NCI-H1105 (cell line): ENCODE results near the gene EPC2.
"Not testable (repeated sequence)": the region's sequence is repeated elsewhere in the genome, so short reads cannot be mapped to it uniquely, and the experiment has no call there.

Experiments
- DNase-seq: peaks from one replicate; lab custom pipeline; 2025; lab: John Stamatoyannopoulos, UW

The EPC2 gene

GRCh38 chr2:148674063-148675020 lies 29.8 kb downstream of the EPC2 start:
- DNase-seq, result peak; percentile 16

GRCh38 chr2:148675708-148676107 lies 31.2 kb downstream of the EPC2 start:
- no peak for DNase-seq

- DNase-seq, result not testable (repeated sequence)
Measured at GRCh38 chr2:148678302-148679179, 34.0 kb downstream of the EPC2 start.

GRCh38 chr2:148680462-148680861 lies 35.9 kb downstream of the EPC2 start:
- DNase-seq, result no peak

GRCh38 chr2:148681443-148681842 lies 36.9 kb downstream of the EPC2 start:
- DNase-seq, result no peak

GRCh38 chr2:148681862-148682261 lies 37.3 kb downstream of the EPC2 start:
- DNase-seq, result not testable (repeated sequence)

GRCh38 chr2:148684507-148684906 lies 40.0 kb downstream of the EPC2 start:
- DNase-seq, result no peak

- DNase-seq, result no peak
Measured at GRCh38 chr2:148687543-148687942, 43.0 kb downstream of the EPC2 start.

- DNase-seq, result not testable (repeated sequence)
Measured at GRCh38 chr2:148688011-148688410, 43.5 kb downstream of the EPC2 start.

GRCh38 chr2:148696985-148697384 lies 52.4 kb downstream of the EPC2 start:
- DNase-seq, result no peak

- DNase-seq, result no peak
Measured at GRCh38 chr2:148699830-148700229, 55.3 kb downstream of the EPC2 start.

- no peak for DNase-seq
Measured at GRCh38 chr2:148701039-148701438, 56.5 kb downstream of the EPC2 start.

- no peak for DNase-seq
Measured at GRCh38 chr2:148701877-148702276, 57.3 kb downstream of the EPC2 start.

GRCh38 chr2:148702475-148702874 lies 57.9 kb downstream of the EPC2 start:
- no peak for DNase-seq

- DNase-seq, result no peak
Measured at GRCh38 chr2:148704247-148704646, 59.7 kb downstream of the EPC2 start.

- DNase-seq, result no peak
Measured at GRCh38 chr2:148716378-148716920, 71.9 kb downstream of the EPC2 start.

GRCh38 chr2:148718039-148718438 lies 73.5 kb downstream of the EPC2 start:
- DNase-seq, result no peak

GRCh38 chr2:148719195-148719749 lies 74.7 kb downstream of the EPC2 start:
- no peak for DNase-seq

GRCh38 chr2:148719941-148720436 lies 75.4 kb downstream of the EPC2 start:
- no peak for DNase-seq

GRCh38 chr2:148720501-148721001 lies 76.0 kb downstream of the EPC2 start:
- peak; percentile 45 for DNase-seq

- no peak for DNase-seq
Measured at GRCh38 chr2:148721520-148721931, 77.0 kb downstream of the EPC2 start.
